ENCODE results near the gene AGAP2.

Gene AGAP2

DNA sequence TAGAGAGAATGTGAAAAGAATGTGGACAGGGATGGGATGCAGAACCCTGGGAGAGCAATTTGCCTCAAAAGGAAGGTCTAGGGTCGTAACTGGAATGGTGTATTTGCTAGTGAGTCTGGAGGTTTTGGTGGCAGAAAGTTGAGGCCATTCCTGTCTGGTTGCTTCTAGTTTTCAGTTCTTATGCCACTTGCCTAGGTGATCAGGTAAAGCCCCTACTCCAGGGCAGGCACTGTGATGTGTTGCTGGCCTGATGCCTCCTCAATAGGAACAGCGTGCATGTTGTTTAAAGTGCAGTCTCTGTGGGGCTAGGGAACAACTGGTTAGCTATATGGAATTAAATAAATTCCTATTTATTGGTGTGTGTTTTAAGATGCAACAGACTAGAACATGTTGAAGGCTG lies 38.2 kb downstream of the AGAP2 start:
- ChIA-PET POLR2A (no interaction called here), CTCF (interaction anchor here (1.3 to 1.6 kb wide), 2 partner anchors 8 to 25 kb away, joined by 3 read pairs; no protein-coding TSS in a partner anchor)
- no peak for DNase-seq (ENCODE audit: extremely low spot score)
- TF ChIP-seq, protein P1, sequence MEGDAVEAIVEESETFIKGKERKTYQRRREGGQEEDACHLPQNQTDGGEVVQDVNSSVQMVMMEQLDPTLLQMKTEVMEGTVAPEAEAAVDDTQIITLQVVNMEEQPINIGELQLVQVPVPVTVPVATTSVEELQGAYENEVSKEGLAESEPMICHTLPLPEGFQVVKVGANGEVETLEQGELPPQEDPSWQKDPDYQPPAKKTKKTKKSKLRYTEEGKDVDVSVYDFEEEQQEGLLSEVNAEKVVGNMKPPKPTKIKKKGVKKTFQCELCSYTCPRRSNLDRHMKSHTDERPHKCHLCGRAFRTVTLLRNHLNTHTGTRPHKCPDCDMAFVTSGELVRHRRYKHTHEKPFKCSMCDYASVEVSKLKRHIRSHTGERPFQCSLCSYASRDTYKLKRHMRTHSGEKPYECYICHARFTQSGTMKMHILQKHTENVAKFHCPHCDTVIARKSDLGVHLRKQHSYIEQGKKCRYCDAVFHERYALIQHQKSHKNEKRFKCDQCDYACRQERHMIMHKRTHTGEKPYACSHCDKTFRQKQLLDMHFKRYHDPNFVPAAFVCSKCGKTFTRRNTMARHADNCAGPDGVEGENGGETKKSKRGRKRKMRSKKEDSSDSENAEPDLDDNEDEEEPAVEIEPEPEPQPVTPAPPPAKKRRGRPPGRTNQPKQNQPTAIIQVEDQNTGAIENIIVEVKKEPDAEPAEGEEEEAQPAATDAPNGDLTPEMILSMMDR (IDR thresholded peaks at IDR 0.05; ENCODE audit: control extremely low read depth, extremely low read depth, low read depth, missing control alignments) = no peak

DNA sequence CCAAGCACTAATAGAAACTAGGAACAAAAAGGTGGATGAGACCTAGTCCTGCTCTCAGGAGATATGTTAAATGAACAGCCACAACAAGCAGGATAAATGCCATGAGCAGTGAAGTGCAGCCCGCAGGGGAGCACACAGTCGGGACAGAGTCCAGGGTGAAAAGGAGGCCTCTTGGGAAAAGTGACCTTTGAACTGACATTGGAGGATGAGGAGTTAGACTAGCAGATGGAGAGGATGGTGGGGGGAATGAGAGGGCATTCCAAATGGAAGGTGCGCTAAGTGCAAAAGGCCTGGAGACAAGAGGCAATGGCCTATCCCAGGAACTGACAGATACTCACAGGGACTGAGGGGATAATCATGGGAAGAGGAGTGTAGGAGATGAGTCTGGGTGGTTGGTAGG lies 40.1 kb downstream of the AGAP2 start:
- TF ChIP-seq, protein P1 (IDR thresholded peaks at IDR 0.05; ENCODE audit: control extremely low read depth, extremely low read depth, low read depth, missing control alignments) = no peak
- POLR2A ChIA-PET = no interaction called here
- CTCF ChIA-PET = no interaction called here
- DNase-seq (ENCODE audit: extremely low spot score) = no peak

DNA sequence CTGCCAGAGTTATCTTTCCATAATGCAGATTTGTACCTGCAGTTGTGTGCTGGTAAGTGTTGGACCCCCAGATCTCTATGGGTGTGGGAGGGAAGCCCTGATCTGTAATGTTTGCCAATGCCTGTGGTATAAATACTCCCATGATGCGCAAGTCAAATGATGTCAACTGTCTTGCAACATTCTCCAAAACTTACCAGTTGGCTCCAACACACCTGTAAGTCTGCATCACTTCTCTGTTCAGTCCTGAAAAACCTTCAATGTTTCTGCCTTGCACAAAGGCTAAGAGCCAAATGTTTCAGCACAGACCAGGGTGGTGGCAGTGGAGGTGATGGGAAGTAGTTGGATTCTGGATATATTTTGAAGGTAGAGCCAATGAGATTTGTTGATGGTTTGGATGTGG lies 41.5 kb downstream of the AGAP2 start:
- TF ChIP-seq, protein P1 (IDR thresholded peaks at IDR 0.05; ENCODE audit: control extremely low read depth, extremely low read depth, low read depth, missing control alignments) = no peak
- no peak for DNase-seq (ENCODE audit: extremely low spot score)
- CTCF ChIA-PET = no interaction called here
- POLR2A ChIA-PET = no interaction called here

GRCh38 chr12:57695770-57696432 lies 42.6 kb downstream of the AGAP2 start:
- no peak for DNase-seq (ENCODE audit: extremely low spot score)
- POLR2A ChIA-PET = no interaction called here
- CTCF ChIA-PET = no interaction called here
- TF ChIP-seq, protein P1 (IDR thresholded peaks at IDR 0.05; ENCODE audit: control extremely low read depth, extremely low read depth, low read depth, missing control alignments) = no peak

- POLR2A ChIA-PET = no interaction called here
- TF ChIP-seq, protein P1 (IDR thresholded peaks at IDR 0.05; ENCODE audit: control extremely low read depth, extremely low read depth, low read depth, missing control alignments) = no peak
- CTCF ChIA-PET = interaction anchor here (1.1 to 3.9 kb wide), 11 partner anchors 9 to 111 kb away, joined by 3 to 29 read pairs (median 6); no protein-coding TSS in a partner anchor
- DNase-seq (ENCODE audit: extremely low spot score) = no peak
Observed at GRCh38 chr12:57694459-57695019, 44.0 kb downstream of the AGAP2 start.

- peak; percentile 95 for DNase-seq (ENCODE audit: extremely low spot score)
- TF ChIP-seq, protein P1 (IDR thresholded peaks at IDR 0.05; ENCODE audit: control extremely low read depth, extremely low read depth, low read depth, missing control alignments) = peak; percentile 75
- CTCF ChIA-PET = interaction anchor here (0.6 to 3.9 kb wide), 20 partner anchors 10 to 230 kb away, joined by 3 to 29 read pairs (median 4); partner anchors contain the start of genes B4GALNT1 and TSFM
- POLR2A ChIA-PET = no interaction called here
Observed at GRCh38 chr12:57693659-57694458, 44.7 kb downstream of the AGAP2 start, which contains the start of gene OS9. Gene OS9 (plus strand): TSS chr12:57694132. CDS start chr12:57694162, 30 bp downstream.
